H9 (cell line): Measurements from ENCODE around the gene WASHC3. TPM values are rescaled to one million over a fixed set of nuclear protein-coding genes. Genes with fewer than 3 reads are reported as not detected.
"Not testable (repeated sequence)": the region's sequence is repeated elsewhere in the genome, so short reads cannot be mapped to it uniquely, and the experiment has no call there.

Experiments used
- DNase-seq: peaks from one replicate; pipeline ENCODE4 v3.0.0-alpha.2; 2017
- H2AFZ ChIP-seq: one replicate; pipeline ENCODE4 v1.6.1; 2013; ENCODE audit warnings: mild to moderate bottlenecking, low read length, control low read depth, moderate library complexity
- H2AK5ac ChIP-seq: 2 replicates; pipeline ENCODE4 v1.6.1; 2013; ENCODE audit warnings: low read length, control low read depth, mixed read lengths; ENCODE audit not compliant: insufficient read length
- H2BK120ac ChIP-seq: one replicate; pipeline ENCODE4 v1.6.1; 2013; ENCODE audit warnings: low read depth, mild to moderate bottlenecking, low read length, control low read depth, inconsistent platforms; ENCODE audit not compliant: poor library complexity, severe bottlenecking
- H2BK12ac ChIP-seq: 2 replicates; pipeline ENCODE4 v1.6.1; 2013; ENCODE audit warnings: low read length, control low read depth, mixed read lengths, low read depth; ENCODE audit not compliant: insufficient read length
- H2BK15ac ChIP-seq: 2 replicates; pipeline ENCODE4 v1.6.1; 2013; ENCODE audit warnings: low read depth, low read length, control low read depth
- H2BK20ac ChIP-seq: one replicate; pipeline ENCODE4 v1.6.1; 2013; ENCODE audit warnings: low read depth, mild to moderate bottlenecking, low read length, control low read depth, inconsistent platforms; ENCODE audit not compliant: poor library complexity, severe bottlenecking
- H2BK5ac ChIP-seq: 2 replicates; pipeline ENCODE4 v1.6.1; 2013; ENCODE audit warnings: low read length, control low read depth, mixed read lengths; ENCODE audit not compliant: insufficient read length
- H3K14ac ChIP-seq: 2 replicates; pipeline ENCODE4 v1.6.1; 2013; ENCODE audit warnings: low read length, control low read depth; ENCODE audit not compliant: insufficient read depth
- H3K18ac ChIP-seq: 2 replicates; pipeline ENCODE4 v1.6.1; 2013; ENCODE audit warnings: low read depth, mild to moderate bottlenecking, mixed read lengths, low read length, control low read depth; ENCODE audit not compliant: insufficient read length
- H3K23ac ChIP-seq: 2 replicates; pipeline ENCODE4 v1.6.1; 2013; ENCODE audit warnings: low read length, control low read depth, mixed read lengths, low read depth; ENCODE audit not compliant: insufficient read length
- H3K23me2 ChIP-seq: 2 replicates; pipeline ENCODE4 v1.6.1; 2013; ENCODE audit warnings: low read depth, mild to moderate bottlenecking, mixed read lengths, low read length, control low read depth; ENCODE audit not compliant: insufficient read length, poor library complexity, severe bottlenecking
- H3K27ac ChIP-seq: 2 replicates; pipeline ENCODE4 v1.5.1; 2013; ENCODE audit warnings: low read length, control low read depth, mixed read lengths, low read depth; ENCODE audit not compliant: insufficient read length
- H3K27me3 ChIP-seq: 2 replicates; pipeline ENCODE4 v1.6.1; 2013; ENCODE audit warnings: low read length, control low read depth, inconsistent platforms; ENCODE audit not compliant: insufficient read depth
- H3K4ac ChIP-seq: 2 replicates; pipeline ENCODE4 v1.6.1; 2013; ENCODE audit warnings: low read depth, mild to moderate bottlenecking, control low read depth, inconsistent platforms, low read length, moderate library complexity
- H3K4me1 ChIP-seq: 2 replicates; pipeline ENCODE4 v1.6.1; 2013; ENCODE audit warnings: low read length, control low read depth, inconsistent platforms; ENCODE audit not compliant: insufficient read depth
- H3K4me2 ChIP-seq: 2 replicates; pipeline ENCODE4 v1.6.1; 2013; ENCODE audit warnings: low read length, control low read depth, mixed read lengths; ENCODE audit not compliant: insufficient read length, insufficient read depth
- H3K56ac ChIP-seq: 2 replicates; pipeline ENCODE4 v1.6.1; 2013; ENCODE audit warnings: low read depth, mild to moderate bottlenecking, mixed read lengths, low read length, control low read depth; ENCODE audit not compliant: insufficient read length
- H3K79me1 ChIP-seq: 2 replicates; pipeline ENCODE4 v1.6.1; 2013; ENCODE audit warnings: low read depth, mild to moderate bottlenecking, moderate library complexity, low read length, control low read depth, inconsistent platforms; ENCODE audit not compliant: insufficient read depth, poor library complexity, severe bottlenecking
- H3K79me2 ChIP-seq: 2 replicates; pipeline ENCODE4 v1.6.1; 2013; ENCODE audit warnings: low read length, control low read depth, inconsistent platforms; ENCODE audit not compliant: insufficient read depth
- H3K9ac ChIP-seq: 2 replicates; pipeline ENCODE4 v1.6.1; 2013; ENCODE audit warnings: low read length, control low read depth, mixed read lengths; ENCODE audit not compliant: insufficient read length; ENCODE audit errors: extremely low read depth
- H3K9me3 ChIP-seq: one replicate; pipeline ENCODE4 v1.6.1; 2013; ENCODE audit warnings: low read depth, low read length, inconsistent platforms; ENCODE audit not compliant: control insufficient read depth
- H3T11ph ChIP-seq: one replicate; pipeline ENCODE4 v1.6.1; 2013; ENCODE audit warnings: mild to moderate bottlenecking, low read length, control low read depth, inconsistent platforms
- H4K20me1 ChIP-seq: one replicate; pipeline ENCODE4 v1.6.1; 2013; ENCODE audit not compliant: control insufficient read depth, insufficient read length, insufficient read depth
- H4K5ac ChIP-seq: 2 replicates; pipeline ENCODE4 v1.6.1; 2013; ENCODE audit warnings: low read depth, mild to moderate bottlenecking, mixed read lengths, low read length, control low read depth; ENCODE audit not compliant: insufficient read length
- H4K8ac ChIP-seq: replicated peaks from 2 replicates; pipeline ENCODE4 v1.6.1; 2013; ENCODE audit warnings: low read length, control low read depth, mixed read lengths, low read depth; ENCODE audit not compliant: insufficient read length
- H4K91ac ChIP-seq: 2 replicates; pipeline ENCODE4 v1.6.1; 2013; ENCODE audit warnings: low read depth, mild to moderate bottlenecking, moderate library complexity, mixed read lengths, low read length, control low read depth; ENCODE audit not compliant: insufficient read length
- H3K27ac Mint-ChIP-seq, 3 experiments: 2 replicates in 2 of 3; 3 replicates in 1 of 3; pipeline ENCODE4 v1.8.0; 2020 to 2021; ENCODE audit warnings: mixed read lengths in 3 of 3, mild to moderate bottlenecking in 1 of 3, moderate library complexity in 1 of 3
- H3K27me3 Mint-ChIP-seq: 2 replicates; pipeline ENCODE4 v1.8.0; 2021; ENCODE audit warnings: low read depth, mild to moderate bottlenecking, moderate library complexity, mixed read lengths
- H3K36me3 Mint-ChIP-seq, 3 experiments: 2 replicates in 2 of 3; 3 replicates in 1 of 3; pipeline ENCODE4 v1.8.0; 2020 to 2021; ENCODE audit warnings: low read depth in 3 of 3, mixed read lengths in 3 of 3; ENCODE audit not compliant: insufficient read depth in 1 of 3
- H3K4me1 Mint-ChIP-seq, 2 experiments: 2 replicates each; pipeline ENCODE4 v1.8.0; 2020; ENCODE audit warnings: mixed read lengths in 2 of 2
- H3K4me3 Mint-ChIP-seq, 2 experiments: 2 replicates in 1 of 2; 3 replicates in 1 of 2; pipeline ENCODE4 v1.8.0; 2020 to 2021; ENCODE audit warnings: mild to moderate bottlenecking in 2 of 2, mixed read lengths in 2 of 2, moderate library complexity in 1 of 2
- H3K9me3 Mint-ChIP-seq, 2 experiments: 2 replicates in 1 of 2; 3 replicates in 1 of 2; pipeline ENCODE4 v1.8.0; 2020; ENCODE audit warnings: mild to moderate bottlenecking in 2 of 2, mixed read lengths in 2 of 2, moderate library complexity in 1 of 2
- WGBS: extraction: QIAGEN DNeasy Blood & Tissue Kit; methylation state at CpG from one replicate; pipeline ENCODE4 v1.1.7; 2013; ENCODE audit warnings: missing lambda C conversion rate, low lambda C conversion rate, mixed read lengths; ENCODE audit not compliant: insufficient read length; ENCODE audit errors: extremely low coverage; 5-methylcytosine and 5-hydroxymethylcytosine counted together
- total RNA-seq: library from RNA; stranded (reverse); gene quantifications from 2 replicates; pipeline ENCODE4 v1.2.1, GENCODE V29; 2021
- TF ChIP-seq, protein P1 (sequence below): fragments of 200-600 bp; sonication (generic); conservative IDR thresholded peaks from 3 replicates; pipeline ENCODE4 v1.8.0; 2021; ENCODE audit warnings: antibody characterized with exemption, mild to moderate bottlenecking

WASHC3 gene
- total RNA-seq, 1 experiment from 2014 or later, result 14.1 TPM

DNA sequence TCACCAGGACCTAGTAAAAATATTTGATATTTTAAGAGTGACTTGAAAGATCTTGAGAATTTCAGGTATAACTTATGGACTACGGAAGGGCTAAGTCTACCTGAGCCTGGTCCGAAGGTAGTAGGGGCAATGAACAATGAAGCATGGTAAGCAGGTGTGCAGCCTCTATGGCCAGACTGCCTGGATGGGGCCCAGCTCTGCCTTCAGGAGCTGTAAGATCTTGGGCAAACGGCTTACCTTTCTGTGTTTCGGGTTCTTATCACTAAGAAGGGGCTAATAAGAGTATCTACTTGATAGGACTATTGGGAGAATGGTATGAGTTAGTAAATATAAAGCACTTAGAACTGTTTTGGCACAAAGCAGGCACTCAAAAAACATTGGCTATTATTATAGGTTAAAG is 19.1 kb upstream of the WASHC3 start:
- Histone ChIP-seq H2AFZ (no peak overlapping the region), H3K23me2 (no peaks in the 10 kb centered on the region), H3T11ph (no peak overlapping the region), H3K56ac (no peak overlapping the region), H3K79me1 (no peaks in the 10 kb centered on the region), H3K79me2 (no peaks in the 10 kb centered on the region), H2BK20ac (no peak overlapping the region), H3K14ac (no peak overlapping the region), H3K4ac (no peak overlapping the region), H2BK120ac (no peak overlapping the region), H3K23ac (no peak overlapping the region), H2BK5ac (no peak overlapping the region), H3K27ac (no peak overlapping the region), H2BK12ac (no peak overlapping the region), H4K8ac (no peak overlapping the region), H3K9me3 (no peaks in the 10 kb centered on the region), H3K27me3 (no peaks in the 10 kb centered on the region), H3K4me1 (no peaks in the 10 kb centered on the region), H4K20me1 (no peaks in the 10 kb centered on the region), H3K4me2 (no peak overlapping the region), H3K9ac (no peak overlapping the region), H4K91ac (no peak overlapping the region), H4K5ac (no peak overlapping the region), H3K18ac (no peak overlapping the region), H2AK5ac (no peak overlapping the region), H2BK15ac (no peak overlapping the region)
- Mint-ChIP-seq H3K27me3 (no peaks in the 10 kb centered on the region), H3K4me3 (no peak overlapping the region), H3K36me3 (peaks cover 10 to 53% (median 39%) of the 10 kb centered on the region in 3 experiments; a peak in 6 of 7 replicates), H3K9me3 (no peaks in the 10 kb centered on the region), H3K27ac (no peak overlapping the region), H3K4me1 (no peaks in the 10 kb centered on the region)
- no CpG with 5 or more reads among the region's 4 CpGs for WGBS
- TF ChIP-seq, protein P1, sequence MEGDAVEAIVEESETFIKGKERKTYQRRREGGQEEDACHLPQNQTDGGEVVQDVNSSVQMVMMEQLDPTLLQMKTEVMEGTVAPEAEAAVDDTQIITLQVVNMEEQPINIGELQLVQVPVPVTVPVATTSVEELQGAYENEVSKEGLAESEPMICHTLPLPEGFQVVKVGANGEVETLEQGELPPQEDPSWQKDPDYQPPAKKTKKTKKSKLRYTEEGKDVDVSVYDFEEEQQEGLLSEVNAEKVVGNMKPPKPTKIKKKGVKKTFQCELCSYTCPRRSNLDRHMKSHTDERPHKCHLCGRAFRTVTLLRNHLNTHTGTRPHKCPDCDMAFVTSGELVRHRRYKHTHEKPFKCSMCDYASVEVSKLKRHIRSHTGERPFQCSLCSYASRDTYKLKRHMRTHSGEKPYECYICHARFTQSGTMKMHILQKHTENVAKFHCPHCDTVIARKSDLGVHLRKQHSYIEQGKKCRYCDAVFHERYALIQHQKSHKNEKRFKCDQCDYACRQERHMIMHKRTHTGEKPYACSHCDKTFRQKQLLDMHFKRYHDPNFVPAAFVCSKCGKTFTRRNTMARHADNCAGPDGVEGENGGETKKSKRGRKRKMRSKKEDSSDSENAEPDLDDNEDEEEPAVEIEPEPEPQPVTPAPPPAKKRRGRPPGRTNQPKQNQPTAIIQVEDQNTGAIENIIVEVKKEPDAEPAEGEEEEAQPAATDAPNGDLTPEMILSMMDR, result no peak
- DNase-seq, result no peak

DNA sequence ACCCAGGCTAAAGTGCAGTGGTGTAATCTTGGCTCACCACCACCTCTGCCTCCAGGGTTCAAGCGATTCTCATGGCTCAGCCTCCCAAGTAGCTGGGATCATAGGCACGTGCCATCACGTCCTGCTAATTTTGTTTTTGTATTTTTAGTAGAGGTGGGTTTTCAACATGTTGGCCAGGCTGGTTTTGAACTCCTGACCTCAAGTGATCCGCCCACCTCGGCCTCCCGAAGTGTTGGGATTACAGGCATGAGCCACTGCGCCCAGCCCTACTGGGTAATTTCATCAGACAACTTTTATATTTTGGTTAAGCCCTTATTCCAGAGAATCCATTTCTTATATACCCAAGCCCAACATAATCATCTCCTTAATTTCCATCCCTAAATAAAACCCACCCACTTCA is 10.3 kb upstream of the WASHC3 start:
- H3T11ph ChIP-seq, H3K56ac ChIP-seq, H3K27me3 ChIP-seq, H3K14ac ChIP-seq, H3K27ac Mint-ChIP-seq, H4K20me1 ChIP-seq, H2AK5ac ChIP-seq, H2BK120ac ChIP-seq, H3K23me2 ChIP-seq, H3K4me3 Mint-ChIP-seq, H3K4me2 ChIP-seq, H2BK5ac ChIP-seq, H4K91ac ChIP-seq, H3K23ac ChIP-seq, H3K27me3 Mint-ChIP-seq, H3K18ac ChIP-seq, H2AFZ ChIP-seq, H3K4ac ChIP-seq, H2BK12ac ChIP-seq, H3K9ac ChIP-seq, H4K5ac ChIP-seq, H3K9me3 Mint-ChIP-seq, H2BK20ac ChIP-seq, DNase-seq, H4K8ac ChIP-seq, H3K9me3 ChIP-seq, H3K27ac ChIP-seq, H3K4me1 Mint-ChIP-seq, H2BK15ac ChIP-seq, H3K79me1 ChIP-seq, H3K4me1 ChIP-seq, H3K79me2 ChIP-seq: not testable (repeated sequence)
- no CpG with 5 or more reads among the region's 7 CpGs for WGBS
- peaks cover 3 to 22% (median 9%) of the 10 kb centered on the region in 3 experiments; a peak in 5 of 7 replicates for H3K36me3 Mint-ChIP-seq
